ENCODE results near the gene XPA.

DNA sequence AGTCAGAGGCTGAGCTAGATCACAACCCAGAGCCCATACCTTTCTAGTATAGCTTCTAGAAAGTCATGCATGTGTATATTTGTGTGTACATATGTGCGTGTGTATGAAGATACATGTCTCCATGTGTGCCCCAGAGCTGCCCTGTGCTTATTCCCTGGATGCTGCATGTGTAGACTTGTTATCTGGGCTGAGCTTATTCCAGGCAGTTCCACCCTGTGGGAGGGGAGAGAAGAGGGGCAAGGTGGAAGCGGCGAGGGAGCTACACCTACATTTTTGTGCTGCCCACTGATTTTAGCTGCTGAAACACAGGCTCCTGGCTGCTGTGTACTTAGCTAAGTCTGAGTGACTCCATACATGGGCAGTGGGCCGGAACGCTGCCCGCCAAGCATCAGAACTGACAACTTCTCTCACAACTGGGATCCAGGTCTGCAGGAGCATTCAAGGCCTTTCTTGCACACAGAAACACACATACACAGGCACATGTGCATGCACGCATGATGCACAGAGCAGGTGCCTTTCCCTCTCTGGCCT, 38.0 kb upstream of the XPA start:
- TF ChIP-seq, protein P1, sequence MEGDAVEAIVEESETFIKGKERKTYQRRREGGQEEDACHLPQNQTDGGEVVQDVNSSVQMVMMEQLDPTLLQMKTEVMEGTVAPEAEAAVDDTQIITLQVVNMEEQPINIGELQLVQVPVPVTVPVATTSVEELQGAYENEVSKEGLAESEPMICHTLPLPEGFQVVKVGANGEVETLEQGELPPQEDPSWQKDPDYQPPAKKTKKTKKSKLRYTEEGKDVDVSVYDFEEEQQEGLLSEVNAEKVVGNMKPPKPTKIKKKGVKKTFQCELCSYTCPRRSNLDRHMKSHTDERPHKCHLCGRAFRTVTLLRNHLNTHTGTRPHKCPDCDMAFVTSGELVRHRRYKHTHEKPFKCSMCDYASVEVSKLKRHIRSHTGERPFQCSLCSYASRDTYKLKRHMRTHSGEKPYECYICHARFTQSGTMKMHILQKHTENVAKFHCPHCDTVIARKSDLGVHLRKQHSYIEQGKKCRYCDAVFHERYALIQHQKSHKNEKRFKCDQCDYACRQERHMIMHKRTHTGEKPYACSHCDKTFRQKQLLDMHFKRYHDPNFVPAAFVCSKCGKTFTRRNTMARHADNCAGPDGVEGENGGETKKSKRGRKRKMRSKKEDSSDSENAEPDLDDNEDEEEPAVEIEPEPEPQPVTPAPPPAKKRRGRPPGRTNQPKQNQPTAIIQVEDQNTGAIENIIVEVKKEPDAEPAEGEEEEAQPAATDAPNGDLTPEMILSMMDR (IDR thresholded peaks at IDR 0.05), result no peak
- no peak for TF ChIP-seq POLR2A (IDR thresholded peaks at IDR 0.05)
